ENCODE results near the gene IQCN. TPM values are rescaled to one million over a fixed set of nuclear protein-coding genes. Genes with fewer than 3 reads are reported as not detected.
A peak's percentile ranks its signal among the peaks of the same experiment; 100 is the strongest.

IQCN gene
- total RNA-seq, 1 experiment from 2014 or later = 0.61 TPM

- ChIA-PET CTCF (interaction anchor here (0.8 to 12.7 kb wide), 8 partner anchors 11 to 145 kb away, joined by 3 to 369 read pairs (median 7); partner anchors contain the start of gene RAB3A), POLR2A (no interaction called here)
- Mint-ChIP-seq H3K27ac (no peak overlapping the region), H3K27me3 (ENCODE audit: low read depth) (peaks cover 8% of the 10 kb centered on the region), H3K4me1 (peaks cover 14% of the 10 kb centered on the region), H3K36me3 (no peaks in the 10 kb centered on the region), H3K4me3 (no peak overlapping the region), H3K9me3 (peaks cover 8% of the 10 kb centered on the region)
- ATAC-seq = no peak
- DNase-seq (ENCODE audit: low spot score) = no peak
- TF ChIP-seq TP53 (CRISPR knock-in tag; IDR thresholded peaks at IDR 0.05) (no peak), ERG (CRISPR knock-in tag; IDR thresholded peaks at IDR 0.05) (no peak), ZNF425 (CRISPR knock-in tag; conservative IDR thresholded peaks at IDR 0.05) (no peak)
Observed at GRCh38 chr19:18257503-18258470, 16.5 kb downstream of the IQCN start.

- peaks cover 16% of the 10 kb centered on the region for H3K27me3 Mint-ChIP-seq (ENCODE audit: low read depth)
- H3K4me3 Mint-ChIP-seq = peak overlapping the region; percentile 9; the same call in 1 of the 2 replicates
- ATAC-seq (peak; percentile 75), DNase-seq (ENCODE audit: low spot score) (peak; percentile 59)
- H3K4me1 Mint-ChIP-seq = peaks cover 17% of the 10 kb centered on the region
- H3K27ac Mint-ChIP-seq = no peak overlapping the region
- H3K9me3 Mint-ChIP-seq = peaks cover 10% of the 10 kb centered on the region
- POLR2A ChIA-PET = interaction anchor here (0.6 to 4.7 kb wide), 6 partner anchors 17 to 1107 kb away, joined by 3 to 27 read pairs (median 4); partner anchors contain the start of gene JUND
- H3K36me3 Mint-ChIP-seq = 0 out of 2 replicates have a peak, but pooled peaks cover 6% of the 10 kb centered on the region
- CTCF ChIA-PET = interaction anchor here (0.6 to 12.7 kb wide), 43 partner anchors 8 to 257 kb away, joined by 3 to 369 read pairs (median 5); partner anchors contain the start of genes JUND, LSM4, MPV17L2 and PDE4C
- peak; percentile 69 for TF ChIP-seq MAX (CRISPR knock-in tag; IDR thresholded peaks at IDR 0.05)
- 0 out of 2 replicates have a peak, but pooled peaks have one; percentile 32 for TF ChIP-seq IRF2 (CRISPR knock-in tag; IDR thresholded peaks at IDR 0.05; ENCODE audit: borderline replicate concordance, low read depth)
- TF ChIP-seq CTCF (IDR thresholded peaks at IDR 0.05) = 0 out of 2 replicates have a peak, but pooled peaks have one; percentile 35
- no peak for TF ChIP-seq TCF7 (CRISPR knock-in tag; IDR thresholded peaks at IDR 0.05; ENCODE audit: low read depth)
- peak; percentile 61 for TF ChIP-seq SP1 (CRISPR knock-in tag; conservative IDR thresholded peaks at IDR 0.05)
- TF ChIP-seq ZNF423 (CRISPR knock-in tag; IDR thresholded peaks at IDR 0.05) = peak; percentile 69
- no peak for TF ChIP-seq JAZF1 (CRISPR knock-in tag; IDR thresholded peaks at IDR 0.05)
- TF ChIP-seq ETV6 (CRISPR knock-in tag; IDR thresholded peaks at IDR 0.05) = 0 out of 2 replicates have a peak, but pooled peaks have one; percentile 11
- TF ChIP-seq MYBL2 (CRISPR knock-in tag; IDR thresholded peaks at IDR 0.05) = 0 out of 2 replicates have a peak, but pooled peaks have one; percentile 60
- peak; percentile 86; the same call in 1 of the 2 replicates for TF ChIP-seq ZNF281 (CRISPR knock-in tag; IDR thresholded peaks at IDR 0.05)
- TF ChIP-seq RELA (CRISPR knock-in tag; IDR thresholded peaks at IDR 0.05; ENCODE audit: borderline replicate concordance) = no peak
- TF ChIP-seq USF1 (CRISPR knock-in tag; IDR thresholded peaks at IDR 0.05) = no peak
- 0 out of 2 replicates have a peak, but pooled peaks have one; percentile 26 for TF ChIP-seq IRF1 (CRISPR knock-in tag; IDR thresholded peaks at IDR 0.05)
- TF ChIP-seq USF2 (CRISPR knock-in tag; IDR thresholded peaks at IDR 0.05) = no peak
- 0 out of 2 replicates have a peak, but pooled peaks have one; percentile 38 for TF ChIP-seq ELF4 (CRISPR knock-in tag; IDR thresholded peaks at IDR 0.05; ENCODE audit: low read depth)
- TF ChIP-seq FOXK1 (CRISPR knock-in tag; IDR thresholded peaks at IDR 0.05) = peak; percentile 22; the same call in 1 of the 2 replicates
Observed at GRCh38 chr19:18254546-18255503, 19.4 kb downstream of the IQCN start.

Measured in WTC11 (cell line).